SK-N-SH treated with all-trans-retinoic acid at 6 μM for 48 hours (cell line): ENCODE data around the gene TMEM245.

ENCODE experiments used
- CSDC2 ChIP-seq: fragments of 250-450 bp; sonication (Bioruptor Pico); IDR thresholded peaks from 2 replicates; pipeline ENCODE4 v1.5.0; 2020; ENCODE audit warnings: mild to moderate bottlenecking, moderate library complexity
- CSRNP3 ChIP-seq: fragments of 250-450 bp; sonication (Bioruptor Pico); IDR thresholded peaks from 2 replicates; pipeline ENCODE4 v1.5.1; 2021; ENCODE audit warnings: mild to moderate bottlenecking, moderate library complexity
- ESRRG ChIP-seq: fragments of 250-450 bp; sonication (Bioruptor Pico); IDR thresholded peaks from 2 replicates; pipeline ENCODE4 v1.6.1; 2021; ENCODE audit warnings: mild to moderate bottlenecking
- GLIS3 ChIP-seq: fragments of 250-450 bp; sonication (Bioruptor Pico); IDR thresholded peaks from 2 replicates; pipeline ENCODE4 v1.5.0; 2020; ENCODE audit warnings: mild to moderate bottlenecking, moderate library complexity
- PATZ1 ChIP-seq: fragments of 250-450 bp; sonication (Bioruptor Pico); IDR thresholded peaks from 2 replicates; pipeline ENCODE4 v1.8.0; 2020; ENCODE audit warnings: mild to moderate bottlenecking, moderate library complexity, borderline replicate concordance
- POU6F1 ChIP-seq: fragments of 250-450 bp; sonication (Bioruptor Pico); IDR thresholded peaks from 2 replicates; pipeline ENCODE4 v1.8.0; 2021; ENCODE audit warnings: low read depth, mild to moderate bottlenecking, moderate library complexity, borderline replicate concordance
- RARB ChIP-seq: fragments of 250-450 bp; sonication (Bioruptor Pico); IDR thresholded peaks from 2 replicates; pipeline ENCODE4 v1.8.0; 2021; ENCODE audit warnings: mild to moderate bottlenecking, moderate library complexity
- SNAI2 ChIP-seq: fragments of 250-450 bp; sonication (Bioruptor Pico); IDR thresholded peaks from 2 replicates; pipeline ENCODE4 v1.5.0; 2020; ENCODE audit warnings: mild to moderate bottlenecking, moderate library complexity
- TOX ChIP-seq: fragments of 250-450 bp; sonication (Bioruptor Pico); IDR thresholded peaks from 2 replicates; pipeline ENCODE4 v1.8.0; 2021; ENCODE audit warnings: mild to moderate bottlenecking, moderate library complexity, borderline replicate concordance
- ZNF8 ChIP-seq: fragments of 450-650 bp; formaldehyde crosslinking; IDR thresholded peaks from 2 replicates; pipeline ENCODE4 v1.5.0; 2020; ENCODE audit warnings: mild to moderate bottlenecking, moderate library complexity
- TF ChIP-seq, protein P1 (sequence below): fragments of 250-450 bp; sonication (Bioruptor Pico); IDR thresholded peaks from 2 replicates; pipeline ENCODE4 v1.5.1; 2020; ENCODE audit warnings: low read depth, mild to moderate bottlenecking, moderate library complexity

DNA sequence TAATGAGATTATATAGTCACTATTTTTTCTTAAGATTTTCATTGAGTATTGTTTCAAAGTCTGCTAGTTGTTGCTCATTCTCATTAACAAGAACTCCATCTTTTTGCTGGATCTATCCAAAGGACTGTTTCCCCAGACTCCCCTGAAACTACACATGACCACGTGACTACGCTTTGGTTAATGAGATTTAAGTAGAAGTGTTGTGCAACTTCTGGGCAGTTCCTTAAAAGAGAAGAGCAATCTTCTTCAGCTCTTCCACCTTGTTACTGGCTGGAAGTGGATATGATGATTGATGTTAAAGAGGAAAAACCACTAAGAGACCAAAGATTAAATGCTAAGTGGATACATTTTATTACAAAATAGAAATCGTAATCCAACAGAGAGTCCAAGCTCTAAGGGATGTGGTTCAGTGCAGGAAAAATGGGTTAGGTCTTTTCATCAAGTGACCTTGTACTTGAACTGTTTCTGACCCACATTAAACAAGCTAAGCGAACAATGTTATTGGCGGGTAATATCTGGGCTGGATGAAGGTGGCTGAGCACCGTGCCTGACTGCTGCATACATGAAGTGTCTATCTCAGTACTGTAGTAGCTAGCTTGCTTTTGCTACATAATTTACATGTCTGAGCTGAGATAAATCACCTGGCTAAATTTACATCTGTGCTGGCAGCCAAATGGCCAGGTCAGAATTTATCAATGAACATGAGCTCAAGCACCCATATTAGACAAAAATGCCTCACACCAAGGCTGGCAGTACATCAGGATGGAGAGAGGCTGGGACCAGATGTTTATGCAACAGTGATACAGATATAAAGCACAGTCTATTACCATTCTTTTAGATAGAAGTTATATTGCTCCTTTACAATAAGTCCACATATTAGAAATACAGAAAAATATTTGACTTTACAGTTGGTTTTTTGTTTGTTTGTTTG, 98.9 kb downstream of the TMEM245 start:
- TF ChIP-seq PATZ1 (CRISPR knock-in tag), result no peak
- no peak for TF ChIP-seq GLIS3 (CRISPR knock-in tag)
- TF ChIP-seq RARB, result no peak
- TF ChIP-seq CSDC2 (CRISPR knock-in tag), result no peak
- TF ChIP-seq ZNF8 (CRISPR knock-in tag), result no peak
- TF ChIP-seq SNAI2 (CRISPR knock-in tag), result no peak
- no peak for TF ChIP-seq ESRRG (CRISPR knock-in tag)
- no peak for TF ChIP-seq CSRNP3 (CRISPR knock-in tag)
- no peak for TF ChIP-seq POU6F1 (CRISPR knock-in tag)
- no peak for TF ChIP-seq TOX (CRISPR knock-in tag)
- TF ChIP-seq, protein P1, sequence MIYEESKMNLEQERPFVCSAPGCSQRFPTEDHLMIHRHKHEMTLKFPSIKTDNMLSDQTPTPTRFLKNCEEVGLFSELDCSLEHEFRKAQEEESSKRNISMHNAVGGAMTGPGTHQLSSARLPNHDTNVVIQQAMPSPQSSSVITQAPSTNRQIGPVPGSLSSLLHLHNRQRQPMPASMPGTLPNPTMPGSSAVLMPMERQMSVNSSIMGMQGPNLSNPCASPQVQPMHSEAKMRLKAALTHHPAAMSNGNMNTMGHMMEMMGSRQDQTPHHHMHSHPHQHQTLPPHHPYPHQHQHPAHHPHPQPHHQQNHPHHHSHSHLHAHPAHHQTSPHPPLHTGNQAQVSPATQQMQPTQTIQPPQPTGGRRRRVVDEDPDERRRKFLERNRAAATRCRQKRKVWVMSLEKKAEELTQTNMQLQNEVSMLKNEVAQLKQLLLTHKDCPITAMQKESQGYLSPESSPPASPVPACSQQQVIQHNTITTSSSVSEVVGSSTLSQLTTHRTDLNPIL (CRISPR knock-in tag), result no peak
